ENCODE results near the gene SUPT4H1.

Gene SUPT4H1

DNA sequence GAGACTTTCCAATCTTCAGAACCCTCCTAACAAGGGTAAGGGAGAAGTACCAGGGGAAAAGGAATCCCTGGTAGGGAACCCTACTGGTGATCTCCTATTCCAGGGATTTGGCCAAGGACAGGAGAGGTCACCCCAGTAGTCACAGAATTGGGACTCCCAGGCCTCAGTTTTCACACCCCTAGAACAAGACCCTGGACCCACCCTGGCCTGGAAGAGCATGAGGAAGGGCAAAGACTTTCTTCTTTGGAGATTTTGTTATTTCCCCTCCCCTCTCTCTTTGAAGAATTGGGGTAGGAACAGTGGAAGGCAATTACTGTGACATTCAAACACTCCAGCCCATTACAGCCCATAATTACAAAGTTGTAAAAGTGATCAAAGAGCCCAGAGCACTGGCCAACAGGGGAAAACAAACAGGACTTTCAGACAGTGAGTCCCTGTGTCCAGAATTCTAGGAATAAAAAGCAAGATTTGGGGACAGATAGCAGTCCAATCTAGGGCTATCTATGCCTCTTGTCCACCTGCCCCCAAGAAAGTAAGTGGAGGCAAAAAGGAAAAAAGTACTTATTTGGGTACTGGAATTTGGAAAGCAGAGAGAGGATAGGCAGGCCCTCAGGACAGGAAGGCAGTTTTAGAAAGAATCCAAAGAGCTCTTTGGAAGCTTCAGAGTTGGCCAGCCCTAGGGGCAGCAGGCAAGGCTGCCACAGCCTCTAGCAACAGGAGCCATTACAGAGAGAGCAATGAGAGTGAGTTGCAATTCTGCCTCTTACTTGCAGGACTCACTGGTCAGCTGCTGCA, 13.4 kb upstream of the SUPT4H1 start:
- no peak for DNase-seq (ENCODE audit: low read depth in 4 of 4, low spot score in 1 of 4)

DNA sequence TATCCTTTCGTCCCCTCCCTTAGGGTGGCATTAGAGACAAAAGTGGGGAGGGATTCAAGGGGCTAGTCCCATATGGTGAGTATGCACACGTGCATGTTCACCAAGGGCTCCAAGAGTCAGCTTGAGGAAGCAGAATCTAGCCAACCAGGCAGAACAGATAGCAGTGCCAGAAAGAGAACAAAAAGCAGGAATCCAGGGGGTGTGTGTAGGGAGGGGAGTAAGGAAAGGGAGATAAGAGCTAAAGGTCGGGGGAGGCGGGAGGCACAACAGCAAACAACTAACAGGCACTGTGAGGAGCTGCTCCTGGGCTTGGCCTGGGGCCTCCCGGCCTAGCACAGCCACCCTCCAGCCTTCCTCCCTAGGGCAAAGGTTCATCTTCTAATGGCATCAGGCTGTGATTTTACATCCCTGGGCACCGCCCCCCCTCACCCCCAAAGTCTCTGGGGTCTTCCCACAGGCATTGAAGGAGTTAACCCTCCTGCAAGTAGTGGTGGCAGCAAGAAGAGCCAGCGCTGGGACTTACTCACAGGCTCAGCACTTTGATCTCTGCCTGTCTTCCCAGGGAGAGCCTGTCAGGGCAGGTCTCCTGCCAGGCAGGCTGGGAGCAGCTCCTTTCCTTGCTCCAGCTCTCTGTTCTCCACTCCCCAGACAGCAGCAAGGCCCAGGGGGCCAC, 12.4 kb upstream of the SUPT4H1 start:
- no peak for DNase-seq (ENCODE audit: low read depth in 4 of 4, low spot score in 1 of 4)

DNA sequence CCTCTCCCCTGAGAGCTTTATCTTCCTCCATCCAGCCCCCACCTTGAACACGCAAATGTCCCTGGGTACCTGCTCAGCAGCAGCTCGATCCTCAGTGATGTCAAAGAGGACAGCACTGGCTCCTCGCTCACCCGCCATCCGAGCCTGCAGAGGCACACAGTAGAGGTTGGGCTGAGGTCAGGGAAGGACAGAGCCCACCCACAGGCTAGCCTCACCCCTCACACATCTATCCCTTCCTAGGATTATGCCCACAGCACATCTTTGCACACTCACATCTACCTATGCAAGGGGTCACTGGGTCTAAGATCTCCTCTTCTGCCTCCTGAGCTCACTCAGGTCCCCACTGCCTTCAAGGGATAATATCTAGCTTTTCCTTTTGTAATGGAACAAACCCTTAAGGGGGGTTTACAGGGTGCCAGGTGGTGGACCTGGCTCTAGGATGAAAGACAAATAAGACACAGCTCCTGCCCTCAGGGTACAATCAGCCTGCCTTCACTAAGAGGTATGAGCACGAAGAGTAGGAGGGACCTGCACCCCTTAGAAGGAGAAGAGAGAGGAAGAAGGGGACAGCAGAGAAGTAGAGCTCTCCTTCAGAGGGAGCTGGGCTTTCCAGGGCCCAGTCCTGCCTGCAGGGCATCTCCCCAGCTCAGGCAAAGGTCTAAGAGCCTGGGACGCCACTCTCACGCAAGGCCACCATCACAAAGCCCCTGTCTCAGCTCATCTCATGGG, 11.6 kb upstream of the SUPT4H1 start:
- no peak for DNase-seq (ENCODE audit: low read depth in 4 of 4, low spot score in 1 of 4)

DNA sequence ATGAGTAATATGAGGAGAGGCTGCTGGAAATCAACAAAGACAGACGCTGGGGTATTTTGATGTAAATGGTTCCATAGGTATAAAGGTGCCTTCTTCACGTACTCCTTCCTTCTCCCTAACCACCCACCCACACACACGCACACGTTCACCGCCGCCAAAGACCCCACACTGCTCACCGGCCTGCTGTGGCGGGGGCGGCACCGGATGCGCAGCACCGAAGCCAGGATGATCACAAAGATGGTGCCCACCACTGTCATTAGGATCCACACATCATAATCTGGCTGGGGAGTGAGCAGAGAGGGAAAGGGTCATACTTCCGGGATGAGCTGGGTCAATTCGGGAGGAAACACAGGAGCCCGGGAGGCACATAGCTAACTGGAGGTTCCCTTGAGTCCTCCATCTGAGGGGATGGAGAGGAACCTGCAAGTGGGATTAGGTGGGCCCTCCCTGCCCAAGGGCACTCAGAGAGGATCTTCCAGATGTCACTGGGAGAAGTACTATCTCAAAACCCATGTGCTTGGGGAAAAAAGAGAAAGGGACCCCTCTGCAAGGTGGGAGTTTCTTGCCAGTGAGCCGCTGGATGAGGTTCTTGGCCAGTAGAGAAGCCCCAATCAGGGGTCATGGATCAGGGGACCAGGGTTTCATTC, 10.5 kb upstream of the SUPT4H1 start:
- no peak for DNase-seq (ENCODE audit: low read depth in 4 of 4, low spot score in 1 of 4)

DNA sequence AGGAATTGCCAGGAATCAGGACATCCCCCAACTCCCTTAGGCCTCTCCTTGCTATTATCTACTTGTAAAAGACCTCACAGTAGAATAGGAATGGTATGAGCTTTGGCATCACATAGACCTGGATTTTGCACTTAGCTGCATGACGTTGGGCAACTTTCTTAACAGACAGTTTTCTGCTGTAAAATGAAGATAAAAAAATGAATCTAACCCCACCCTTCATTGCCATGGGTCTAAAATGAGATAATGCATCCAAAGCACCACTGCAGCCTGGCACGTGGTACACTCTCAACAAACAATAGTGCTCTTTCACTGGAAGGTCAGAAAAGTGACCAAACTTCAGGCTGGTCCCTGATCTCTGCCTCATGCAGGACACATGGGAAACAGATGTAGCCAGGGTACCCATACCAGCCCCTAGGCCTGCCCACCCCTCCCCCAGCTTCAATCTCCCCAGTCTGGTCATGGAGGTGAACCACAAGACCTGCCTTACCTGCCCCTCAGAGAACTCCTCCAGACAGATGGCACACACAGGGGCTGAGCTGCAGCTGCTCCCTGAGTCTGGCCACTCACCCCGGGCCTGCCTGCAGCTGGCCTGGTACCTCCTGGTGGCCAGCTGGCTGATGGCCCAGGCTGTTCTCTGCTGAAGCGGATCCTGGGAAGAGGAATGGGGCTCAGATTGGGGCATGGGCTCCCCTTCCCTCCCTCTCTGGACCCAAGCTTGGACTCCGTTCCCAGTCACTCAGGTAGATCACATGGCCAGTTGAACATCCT, 8.5 kb upstream of the SUPT4H1 start:
- no peak for DNase-seq (ENCODE audit: low read depth in 4 of 4, low spot score in 1 of 4)

DNA sequence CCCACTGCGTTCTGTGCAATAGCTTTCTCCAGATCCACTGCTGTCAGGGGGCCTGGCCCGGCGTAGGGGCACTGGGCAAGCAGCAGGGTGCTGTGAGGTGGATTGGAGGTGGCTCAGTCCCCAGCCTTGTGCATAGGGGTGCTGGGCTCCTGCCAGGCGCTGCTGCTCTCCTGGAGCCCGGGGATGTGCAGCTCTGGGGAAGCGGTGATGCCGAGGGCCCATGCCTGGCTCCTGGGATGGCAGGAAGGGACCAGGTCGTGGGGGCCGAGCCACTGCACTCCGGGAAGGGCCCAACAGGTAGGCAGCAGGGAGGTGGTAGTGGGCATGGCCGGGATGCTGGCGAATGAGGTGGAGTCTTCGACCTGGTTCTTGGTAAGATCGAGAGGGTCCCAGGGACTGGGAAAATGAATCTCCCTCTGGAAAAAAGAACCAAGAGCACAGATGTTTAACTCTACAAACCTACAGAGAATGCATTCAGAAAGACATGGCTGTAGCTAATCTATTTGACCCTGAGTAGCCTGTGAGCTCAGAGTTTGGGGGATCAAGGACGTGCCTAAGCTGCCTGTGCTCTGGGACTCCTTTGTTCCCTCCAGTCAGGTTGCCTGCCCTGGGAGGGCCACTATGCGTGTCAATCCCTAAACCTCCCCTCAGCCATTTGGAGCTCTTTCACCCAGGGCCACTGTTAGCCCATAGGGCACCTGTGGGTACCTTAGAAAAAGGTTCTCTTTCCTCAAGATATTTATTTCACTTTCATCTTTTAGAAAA, 6.6 kb upstream of the SUPT4H1 start:
- no peak for DNase-seq (ENCODE audit: low read depth in 4 of 4, low spot score in 1 of 4)

DNA sequence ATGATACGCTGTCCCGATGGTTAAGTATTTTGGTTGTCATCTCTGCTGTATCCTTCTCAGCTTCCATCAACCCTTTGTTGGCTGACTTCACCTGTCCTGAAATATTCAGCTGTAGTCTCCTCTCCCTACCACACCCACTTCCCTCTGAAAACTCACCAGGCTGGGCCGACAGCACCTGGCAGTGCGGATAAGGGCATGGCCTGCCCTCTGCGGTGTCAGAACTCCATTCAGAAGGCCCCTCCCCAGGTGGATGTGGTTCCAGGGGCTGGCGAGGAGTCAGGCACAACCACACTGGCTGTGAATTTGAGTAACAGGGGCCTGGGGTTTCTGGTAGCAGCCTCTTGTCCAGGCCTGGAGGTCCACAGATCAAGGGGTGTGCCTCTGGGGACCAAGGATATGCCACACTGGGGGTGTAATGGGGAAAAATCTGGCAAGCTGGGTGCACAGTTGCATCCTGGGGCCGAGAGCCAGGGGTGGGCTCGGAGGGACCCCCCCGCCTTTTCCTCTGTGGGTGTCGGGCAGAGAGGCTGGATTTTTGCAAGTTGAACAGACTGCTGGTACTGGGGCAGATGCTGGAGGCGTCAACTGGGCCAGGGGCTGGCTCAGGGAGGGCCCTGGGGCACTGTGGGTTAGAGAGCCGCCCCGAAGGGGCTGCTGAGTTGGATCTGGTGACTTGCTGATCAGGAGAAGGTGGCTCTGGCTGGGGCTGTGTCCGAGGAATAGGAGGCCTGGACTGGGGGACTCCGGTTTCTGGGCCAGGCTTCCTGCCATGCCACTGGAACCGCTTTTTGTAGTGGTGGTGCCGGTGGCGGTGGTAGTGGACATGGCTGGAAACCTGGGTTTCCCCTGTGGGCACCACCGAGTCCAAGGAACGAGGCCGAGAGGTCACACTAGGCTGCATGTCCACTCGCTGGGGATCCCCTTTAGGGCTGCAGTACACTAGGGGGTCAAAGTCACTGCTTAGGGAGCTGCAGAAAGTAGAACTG, 5.6 kb upstream of the SUPT4H1 start:
- no peak for DNase-seq (ENCODE audit: low read depth in 4 of 4, low spot score in 1 of 4)

DNA sequence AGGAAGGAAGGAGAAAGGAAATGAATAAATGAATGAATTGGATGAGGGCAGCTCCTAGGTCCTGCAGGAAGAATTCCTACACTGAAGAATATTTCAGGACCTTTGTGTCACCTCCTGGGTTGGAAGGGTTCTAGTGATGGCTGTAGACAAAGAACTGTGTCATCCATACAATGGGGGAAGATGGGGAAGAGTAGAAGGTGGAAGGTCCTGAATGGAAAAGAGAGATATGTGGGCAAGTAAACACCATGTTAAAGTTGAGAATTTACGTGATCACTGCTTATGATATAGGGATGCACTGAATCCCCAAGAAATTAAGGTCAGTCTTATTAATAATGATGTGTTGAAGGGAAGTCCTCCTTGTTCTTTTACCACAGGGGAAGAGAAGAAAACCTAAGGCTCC, 4.2 kb upstream of the SUPT4H1 start:
- no peak for DNase-seq (ENCODE audit: low read depth in 4 of 4, low spot score in 1 of 4)

DNA sequence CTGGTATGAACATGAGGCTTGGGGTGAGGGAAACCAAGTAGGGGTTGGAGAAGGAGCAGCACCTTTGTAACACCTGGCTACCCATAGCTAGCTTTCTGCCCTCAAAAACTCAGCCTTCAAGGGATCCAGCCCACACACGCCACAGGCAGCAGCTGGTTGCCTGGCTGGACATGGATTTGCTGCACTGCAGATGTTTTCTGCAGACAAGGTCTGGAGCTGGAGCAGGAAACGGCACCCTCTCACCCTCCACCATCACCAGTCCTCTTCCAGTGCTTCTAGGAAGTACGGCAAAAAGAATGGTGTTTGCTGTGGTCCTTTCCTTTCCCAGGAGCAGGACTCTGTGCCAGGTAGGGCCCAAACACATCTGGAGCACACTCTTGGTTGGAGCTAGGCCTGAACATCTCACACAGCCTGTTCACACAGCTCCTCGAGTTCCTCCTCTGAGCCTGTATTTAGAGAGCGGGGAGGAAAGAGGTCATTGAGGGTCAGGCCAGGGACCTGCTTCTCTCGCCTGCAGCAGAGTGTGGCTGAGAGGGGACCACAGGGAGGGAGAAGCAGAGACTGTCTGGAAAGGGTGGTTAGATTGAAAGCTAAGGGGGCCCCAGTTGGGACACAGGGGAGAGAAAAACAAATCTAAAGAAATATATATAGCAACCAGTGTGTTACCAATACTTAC, 2.7 kb upstream of the SUPT4H1 start:
- DNase-seq (ENCODE audit: low read depth in 4 of 4, low spot score in 1 of 4), result no peak

DNA sequence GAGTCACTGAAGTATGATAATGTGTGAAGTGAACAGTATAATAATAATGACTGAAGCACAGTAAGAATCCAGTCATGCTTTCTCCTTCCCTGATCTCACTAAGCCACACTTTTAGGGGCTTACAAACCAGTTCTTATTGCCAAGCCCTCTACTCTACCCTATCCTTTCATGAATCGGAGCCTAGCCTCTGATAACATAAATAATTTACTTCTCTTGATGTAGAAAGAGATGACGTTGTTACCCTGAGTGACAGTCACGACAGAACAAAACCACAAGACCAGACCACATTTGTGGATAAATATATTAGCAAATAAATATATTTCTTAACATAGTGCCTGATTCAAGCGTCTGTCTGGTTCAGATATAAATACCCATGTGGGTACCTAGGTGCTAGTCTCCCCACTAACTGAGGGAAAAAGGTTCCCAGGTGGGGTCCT, 1.4 kb upstream of the SUPT4H1 start:
- DNase-seq (ENCODE audit: low read depth in 4 of 4, low spot score in 1 of 4), result no peak

DNA sequence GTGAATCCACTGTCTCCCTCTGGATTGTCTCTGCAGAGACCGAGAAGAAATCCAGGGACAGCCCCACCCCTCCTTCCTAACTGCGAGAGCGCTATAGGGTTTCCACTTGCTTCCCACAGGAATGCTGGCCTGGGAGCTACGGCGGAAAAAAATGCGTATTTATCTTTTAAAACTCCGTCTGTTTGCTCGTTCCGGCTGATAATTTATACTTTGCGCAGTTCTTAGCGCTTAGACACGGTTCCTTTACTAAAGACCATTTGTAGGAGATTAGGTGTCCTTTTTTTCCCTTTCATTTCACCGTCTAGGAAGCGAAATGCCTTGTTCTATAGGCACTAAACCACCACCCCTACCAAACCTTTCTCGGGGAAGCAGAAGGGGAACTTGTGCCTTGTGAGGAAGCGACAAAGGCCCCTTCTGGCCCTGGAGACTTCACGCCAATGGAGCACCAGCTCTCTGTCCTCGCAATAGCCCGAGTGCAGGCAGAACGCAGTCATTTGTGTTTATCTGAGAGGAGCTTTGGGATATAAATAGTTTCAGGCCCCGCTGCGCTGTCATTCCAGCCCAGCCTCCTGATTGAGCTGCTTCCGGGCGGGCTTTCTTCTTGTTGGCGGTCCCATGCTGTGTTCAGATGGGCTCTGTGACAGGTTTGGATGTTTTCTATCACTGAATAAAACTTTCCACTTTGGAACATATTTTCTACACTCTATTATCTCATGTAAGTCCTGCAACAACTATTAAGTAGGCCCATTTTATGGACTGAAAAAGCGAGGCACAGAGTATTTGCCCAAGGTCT, 791 bp upstream of the SUPT4H1 start:
- DNase-seq (ENCODE audit: low read depth in 4 of 4, low spot score in 1 of 4), result no peak

DNA sequence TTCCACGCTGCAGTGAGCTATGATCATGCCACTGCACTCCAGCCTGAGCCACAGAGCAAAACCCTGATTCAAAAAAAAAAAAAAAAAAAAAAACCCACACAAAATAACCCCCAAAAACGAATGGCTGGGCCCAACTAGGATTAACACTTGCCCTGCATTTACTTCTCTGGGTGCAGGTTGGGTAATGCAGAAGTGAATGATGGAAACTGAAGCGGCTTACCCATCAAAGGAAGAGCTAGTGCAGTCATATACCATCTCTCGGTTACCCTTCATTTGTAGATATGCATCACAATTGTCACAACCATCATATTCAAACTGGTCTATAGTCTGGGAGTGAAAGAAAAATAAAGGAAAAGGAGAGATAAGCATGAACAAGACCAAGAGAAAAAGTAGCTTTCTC, 819 bp downstream of the SUPT4H1 start:
- DNase-seq (ENCODE audit: low read depth in 4 of 4, low spot score in 1 of 4), result no peak

DNA sequence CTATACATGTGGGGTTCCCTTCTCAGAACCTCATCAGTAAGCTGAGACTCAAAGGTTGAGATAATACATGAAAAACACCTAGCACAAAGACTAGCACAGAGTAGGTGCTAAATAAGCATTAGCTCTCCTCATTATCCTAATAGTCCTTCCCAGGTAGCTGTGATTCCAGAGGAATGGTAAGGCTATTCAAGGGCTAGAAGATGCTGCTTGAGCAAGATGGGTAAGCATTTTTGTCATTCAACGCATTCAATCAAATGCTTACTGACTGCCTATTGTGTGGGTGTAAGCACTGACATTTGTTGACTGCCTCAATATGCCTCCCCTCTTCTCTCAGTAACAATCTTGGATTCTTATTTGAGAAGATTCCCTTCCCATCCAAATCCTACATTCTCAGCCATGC, 4.0 kb downstream of the SUPT4H1 start:
- no peak for DNase-seq (ENCODE audit: low read depth in 4 of 4, low spot score in 1 of 4)

DNA sequence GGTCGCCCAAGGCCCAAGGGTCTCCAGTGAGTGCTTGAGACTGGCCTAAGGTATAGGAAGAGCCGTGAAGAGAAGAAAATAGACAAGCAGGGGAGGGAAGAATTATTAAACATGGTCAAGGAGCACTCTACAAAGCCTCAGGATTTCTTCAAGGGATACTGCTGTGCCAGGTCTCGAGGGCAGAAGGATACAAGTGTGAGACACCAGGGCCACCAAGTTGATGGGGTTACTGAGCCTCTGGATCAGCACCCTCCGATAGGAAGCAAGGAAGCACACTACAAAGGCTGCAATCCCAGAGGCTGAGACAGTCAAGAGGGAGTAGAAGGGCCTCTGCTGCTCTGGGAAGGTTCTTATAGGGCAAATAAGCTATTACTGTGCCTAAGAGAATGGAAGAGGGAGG, 6.5 kb downstream of the SUPT4H1 start:
- DNase-seq (ENCODE audit: low read depth in 4 of 4, low spot score in 1 of 4), result no peak

DNA sequence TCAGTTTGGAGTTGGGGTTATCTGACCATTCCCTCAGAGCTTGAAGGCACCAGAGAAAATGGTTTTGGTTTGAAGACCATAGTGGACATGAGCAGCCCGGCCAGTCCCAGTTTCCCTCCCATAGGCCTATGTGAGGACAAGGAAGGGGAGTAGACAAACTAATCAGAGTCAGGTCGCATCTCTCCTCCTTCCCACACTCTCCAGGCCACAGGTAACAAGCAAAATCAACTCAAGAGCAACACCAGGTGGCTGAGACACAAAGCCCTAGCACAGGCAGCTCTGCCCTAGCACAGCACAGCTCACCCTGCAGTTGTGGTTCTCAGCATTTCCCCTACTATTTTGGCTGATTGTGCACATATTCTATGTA, 7.2 kb downstream of the SUPT4H1 start:
- DNase-seq (ENCODE audit: low read depth in 4 of 4, low spot score in 1 of 4), result peak in 2 of 4 experiments; percentile 54 to 59

DNA sequence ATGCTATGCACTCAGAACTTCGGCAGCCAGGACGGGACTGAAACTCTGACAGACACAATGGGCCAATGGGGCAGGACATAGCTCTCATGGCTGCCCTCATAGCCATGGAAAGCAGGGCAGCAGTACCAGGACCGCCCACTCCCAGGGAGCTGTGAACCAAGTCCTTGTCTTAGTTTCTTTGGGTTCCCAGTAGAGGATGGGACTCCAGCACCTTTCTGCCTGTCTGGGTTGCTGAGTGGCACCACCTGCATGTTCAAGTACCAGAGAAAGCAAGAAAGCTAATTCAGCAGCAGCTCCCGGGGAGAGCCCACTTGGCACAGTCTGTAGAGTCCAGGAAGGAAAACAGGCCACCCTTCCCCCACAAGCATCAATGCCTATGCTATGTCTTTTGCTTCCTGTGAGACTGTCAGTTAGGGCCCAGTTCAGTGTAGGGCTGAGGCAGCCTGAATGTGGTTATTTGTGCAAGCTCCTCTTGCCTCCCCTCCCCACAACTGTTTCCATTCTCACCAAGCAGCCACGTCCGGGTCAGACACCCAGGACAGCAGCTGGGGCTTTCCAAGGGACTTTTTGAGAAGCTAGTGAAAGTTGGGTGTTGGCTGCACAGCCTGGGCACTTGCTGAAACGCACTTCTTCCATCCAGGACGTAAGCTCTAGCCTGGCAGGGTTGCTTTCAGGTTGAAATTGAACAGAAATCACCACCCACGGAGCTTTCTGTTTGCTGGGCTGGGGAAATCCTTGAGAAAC, 7.8 kb downstream of the SUPT4H1 start:
- DNase-seq (ENCODE audit: low read depth in 4 of 4, low spot score in 1 of 4), result peak in 2 of 4 experiments; percentile 82 to 85

DNA sequence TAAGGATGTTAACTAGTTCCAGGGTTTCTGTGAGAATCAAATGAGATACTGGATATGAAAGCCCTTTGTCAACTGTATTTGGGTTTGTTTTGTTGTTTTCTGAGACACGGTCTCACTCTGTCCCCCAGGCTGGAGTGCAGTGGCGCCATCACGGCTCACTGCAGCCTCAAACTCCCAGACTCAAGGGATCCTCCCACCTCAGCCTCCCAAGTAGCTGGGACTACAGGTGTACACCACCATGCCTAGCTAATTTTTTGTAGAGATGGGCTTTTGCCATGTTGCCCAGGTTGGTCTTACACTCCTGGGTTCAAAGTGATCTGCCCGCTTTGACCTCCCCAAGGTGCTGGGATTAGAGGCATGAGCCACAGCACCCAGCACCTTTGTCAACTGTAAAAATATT, 8.9 kb downstream of the SUPT4H1 start:
- no peak for DNase-seq (ENCODE audit: low read depth in 4 of 4, low spot score in 1 of 4)
